Activated CD8-positive, alpha-beta memory T cell treated with anti-CD3 and anti-CD28 coated beads, Interleukin-2, amount 10 ng/mL, durations not matched to agents 7 days and 5 days (primary cell): ENCODE data around the gene MKX. TPM values are rescaled to one million over a fixed set of nuclear protein-coding genes. Genes with fewer than 3 reads are reported as not detected.

Source experiments
- total RNA-seq, 2 experiments: library from RNA; stranded (reverse); gene quantifications; one replicate each; pipeline ENCODE4 v1.2.3, GENCODE V29; 2021

MKX gene
- total RNA-seq, 2 experiments from 2014 or later = not detected

Other genes starting within 250 kb of the MKX start
- gene RAB18, start 241.5 kb downstream of the MKX start, total RNA-seq = 10 to 100 TPM; 52.3 to 61.2 TPM